HEK293 (cell line): Measurements from ENCODE around the gene ABHD3.

ENCODE experiments used
- CTCF ChIA-PET: fragments of 350-600 bp; formaldehyde crosslinking; extraction: SDS; loops from one replicate; lab custom pipeline; 2021; ENCODE audit warnings: antibody characterized with exemption; lab: Yijun Ruan, JAX
- POLR2A ChIA-PET: fragments of 300-600 bp; formaldehyde crosslinking; extraction: SDS; loops from one replicate; lab custom pipeline; 2020; ENCODE audit warnings: antibody characterized with exemption, inconsistent platforms; lab: Yijun Ruan, JAX
- H3K27ac ChIP-seq: fragments of 200-500 bp; sonication (Bioruptor generic); 2 replicates; pipeline ENCODE4 v1.5.1; 2014; ENCODE audit warnings: low read depth, low read length, control low read depth, inconsistent platforms; ENCODE audit errors: extremely low read depth
- H3K36me3 ChIP-seq, 2 experiments: fragments of 200-500 bp in 1 of 2; sonication (Bioruptor generic) in 1 of 2; 1 replicate in 1 of 2; 2 replicates in 1 of 2; pipeline ENCODE4 v1.5.1; 2014 to 2017; ENCODE audit warnings: inconsistent platforms in 2 of 2, low read length in 2 of 2; ENCODE audit not compliant: control insufficient read depth in 2 of 2, insufficient read depth in 1 of 2
- H3K4me1 ChIP-seq: fragments of 200-500 bp; sonication (Bioruptor generic); 2 replicates; pipeline ENCODE4 v1.5.1; 2014; ENCODE audit warnings: mild to moderate bottlenecking, low read length, inconsistent platforms; ENCODE audit not compliant: control insufficient read depth, insufficient read depth
- H3K4me3 ChIP-seq: 2 replicates; pipeline ENCODE4 v1.5.1; 2011; ENCODE audit warnings: low read depth, mild to moderate bottlenecking, control low read depth, low read length, moderate library complexity
- H3K9me3 ChIP-seq: fragments of 200-500 bp; sonication (Bioruptor generic); 2 replicates; pipeline ENCODE4 v1.5.1; 2014; ENCODE audit warnings: low read depth, low read length, inconsistent platforms; ENCODE audit not compliant: control insufficient read depth, insufficient read depth
- BCL11B ChIP-seq: fragments of 450-650 bp; formaldehyde crosslinking; IDR thresholded peaks from 2 replicates; pipeline ENCODE4 v1.5.1; 2016; ENCODE audit warnings: low read depth, missing biosample characterization, missing genetic modification characterization
- SETDB1 ChIP-seq: IDR thresholded peaks from one replicate; pipeline ENCODE4 v1.6.1; 2017; ENCODE audit warnings: mild to moderate bottlenecking, low read length, moderate library complexity, mixed read lengths; ENCODE audit not compliant: insufficient read length
- ZBTB17 ChIP-seq: fragments of 450-650 bp; formaldehyde crosslinking; IDR thresholded peaks from 2 replicates; pipeline ENCODE4 v1.5.1; 2016; ENCODE audit warnings: missing biosample characterization, missing genetic modification characterization
- ZNF132 ChIP-seq: fragments of 450-650 bp; formaldehyde crosslinking; IDR thresholded peaks from 2 replicates; pipeline ENCODE4 v1.5.1; 2017; ENCODE audit warnings: missing biosample characterization, missing genetic modification characterization, borderline replicate concordance
- ZNF23 ChIP-seq: fragments of 450-650 bp; formaldehyde crosslinking; IDR thresholded peaks from 2 replicates; pipeline ENCODE4 v1.5.1; 2016; ENCODE audit warnings: missing biosample characterization, missing genetic modification characterization, borderline replicate concordance
- ZNF324 ChIP-seq: fragments of 450-650 bp; formaldehyde crosslinking; IDR thresholded peaks from 2 replicates; pipeline ENCODE4 v1.5.1; 2016; ENCODE audit warnings: missing biosample characterization, missing genetic modification characterization
- ZNF354C ChIP-seq: fragments of 450-650 bp; formaldehyde crosslinking; IDR thresholded peaks from 2 replicates; pipeline ENCODE4 v1.5.1; 2016; ENCODE audit warnings: missing biosample characterization, missing genetic modification characterization, low read depth, borderline replicate concordance
- ZNF394 ChIP-seq: fragments of 450-650 bp; formaldehyde crosslinking; IDR thresholded peaks from 2 replicates; pipeline ENCODE4 v1.5.1; 2016; ENCODE audit warnings: missing biosample characterization, missing genetic modification characterization, mild to moderate bottlenecking, moderate library complexity, borderline replicate concordance
- ZNF416 ChIP-seq: fragments of 450-650 bp; formaldehyde crosslinking; IDR thresholded peaks from 2 replicates; pipeline ENCODE4 v1.5.1; 2016; ENCODE audit warnings: missing biosample characterization, missing genetic modification characterization
- ZNF501 ChIP-seq: fragments of 450-650 bp; formaldehyde crosslinking; IDR thresholded peaks from 2 replicates; pipeline ENCODE4 v1.5.1; 2016; ENCODE audit warnings: missing biosample characterization, missing genetic modification characterization
- ZNF624 ChIP-seq: fragments of 450-650 bp; formaldehyde crosslinking; IDR thresholded peaks from 2 replicates; pipeline ENCODE4 v1.5.1; 2017; ENCODE audit warnings: missing biosample characterization, missing genetic modification characterization
- ZNF670 ChIP-seq: fragments of 450-650 bp; formaldehyde crosslinking; IDR thresholded peaks from 2 replicates; pipeline ENCODE4 v1.5.1; 2016; ENCODE audit warnings: missing biosample characterization, missing genetic modification characterization, low read depth
- ZXDB ChIP-seq: fragments of 450-650 bp; formaldehyde crosslinking; IDR thresholded peaks from 2 replicates; pipeline ENCODE4 v1.5.1; 2016; ENCODE audit warnings: missing biosample characterization, missing genetic modification characterization
- TF ChIP-seq, protein P1 (sequence below): fragments of 450-650 bp; formaldehyde crosslinking; IDR thresholded peaks from 2 replicates; pipeline ENCODE4 v1.5.1; 2016; ENCODE audit warnings: missing biosample characterization, missing genetic modification characterization
- TF ChIP-seq, protein P2 (sequence below): fragments of 450-650 bp; formaldehyde crosslinking; IDR thresholded peaks from 2 replicates; pipeline ENCODE4 v1.5.0; 2017; ENCODE audit warnings: missing biosample characterization, missing genetic modification characterization, borderline replicate concordance
- TF ChIP-seq, protein P3 (sequence below): fragments of 450-650 bp; formaldehyde crosslinking; IDR thresholded peaks from 2 replicates; pipeline ENCODE4 v1.5.1; 2016; ENCODE audit warnings: missing biosample characterization, missing genetic modification characterization
- TF ChIP-seq, protein P4 (sequence below): fragments of 450-650 bp; formaldehyde crosslinking; IDR thresholded peaks from 2 replicates; pipeline ENCODE4 v1.5.1; 2016; ENCODE audit warnings: missing biosample characterization, missing genetic modification characterization
- TF ChIP-seq, protein P5 (sequence below): fragments of 450-650 bp; formaldehyde crosslinking; IDR thresholded peaks from 2 replicates; pipeline ENCODE4 v1.5.1; 2016; ENCODE audit warnings: missing biosample characterization, missing genetic modification characterization, borderline replicate concordance

ABHD3 gene

DNA sequence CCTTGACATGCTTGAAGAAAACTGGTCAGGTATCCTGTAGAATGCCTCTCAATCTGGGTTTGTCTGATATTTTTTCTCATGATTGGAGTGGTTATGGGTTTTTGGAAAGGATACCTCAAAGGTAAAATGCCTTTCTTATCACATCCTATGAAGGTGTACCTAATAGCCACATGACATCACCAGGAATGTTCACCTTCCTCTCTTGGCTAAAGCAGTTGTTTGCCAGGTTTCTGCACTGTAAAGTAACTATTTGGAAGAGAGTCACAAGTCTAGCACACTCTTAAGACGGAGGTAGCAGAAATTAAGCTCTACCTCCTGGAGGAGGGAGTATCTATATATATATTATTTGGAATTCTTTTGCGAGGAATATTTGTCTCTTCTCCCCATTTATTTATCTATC, 18.1 kb upstream of the ABHD3 start:
- no peaks in the 10 kb centered on the region for H3K36me3 ChIP-seq
- H3K9me3 ChIP-seq = no peaks in the 10 kb centered on the region
- no peak overlapping the region for H3K4me3 ChIP-seq
- H3K27ac ChIP-seq = no peak overlapping the region
- H3K4me1 ChIP-seq = no peaks in the 10 kb centered on the region
- ChIA-PET CTCF (no interaction called here), POLR2A (interaction anchor here (0.6 to 1.8 kb wide), 2 partner anchors 18 to 705 kb away, joined by 4 to 5 read pairs; partner anchors contain the start of gene MIB1)
- no peak for TF ChIP-seq ZNF132 (tag by site-specific recombination)
- no peak for TF ChIP-seq ZNF23 (tag by site-specific recombination)
- TF ChIP-seq ZXDB (tag by site-specific recombination) = no peak
- no peak for TF ChIP-seq ZNF624
- no peak for TF ChIP-seq SETDB1
- TF ChIP-seq, protein P1, sequence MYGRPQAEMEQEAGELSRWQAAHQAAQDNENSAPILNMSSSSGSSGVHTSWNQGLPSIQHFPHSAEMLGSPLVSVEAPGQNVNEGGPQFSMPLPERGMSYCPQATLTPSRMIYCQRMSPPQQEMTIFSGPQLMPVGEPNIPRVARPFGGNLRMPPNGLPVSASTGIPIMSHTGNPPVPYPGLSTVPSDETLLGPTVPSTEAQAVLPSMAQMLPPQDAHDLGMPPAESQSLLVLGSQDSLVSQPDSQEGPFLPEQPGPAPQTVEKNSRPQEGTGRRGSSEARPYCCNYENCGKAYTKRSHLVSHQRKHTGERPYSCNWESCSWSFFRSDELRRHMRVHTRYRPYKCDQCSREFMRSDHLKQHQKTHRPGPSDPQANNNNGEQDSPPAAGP = no peak
- TF ChIP-seq, protein P2, sequence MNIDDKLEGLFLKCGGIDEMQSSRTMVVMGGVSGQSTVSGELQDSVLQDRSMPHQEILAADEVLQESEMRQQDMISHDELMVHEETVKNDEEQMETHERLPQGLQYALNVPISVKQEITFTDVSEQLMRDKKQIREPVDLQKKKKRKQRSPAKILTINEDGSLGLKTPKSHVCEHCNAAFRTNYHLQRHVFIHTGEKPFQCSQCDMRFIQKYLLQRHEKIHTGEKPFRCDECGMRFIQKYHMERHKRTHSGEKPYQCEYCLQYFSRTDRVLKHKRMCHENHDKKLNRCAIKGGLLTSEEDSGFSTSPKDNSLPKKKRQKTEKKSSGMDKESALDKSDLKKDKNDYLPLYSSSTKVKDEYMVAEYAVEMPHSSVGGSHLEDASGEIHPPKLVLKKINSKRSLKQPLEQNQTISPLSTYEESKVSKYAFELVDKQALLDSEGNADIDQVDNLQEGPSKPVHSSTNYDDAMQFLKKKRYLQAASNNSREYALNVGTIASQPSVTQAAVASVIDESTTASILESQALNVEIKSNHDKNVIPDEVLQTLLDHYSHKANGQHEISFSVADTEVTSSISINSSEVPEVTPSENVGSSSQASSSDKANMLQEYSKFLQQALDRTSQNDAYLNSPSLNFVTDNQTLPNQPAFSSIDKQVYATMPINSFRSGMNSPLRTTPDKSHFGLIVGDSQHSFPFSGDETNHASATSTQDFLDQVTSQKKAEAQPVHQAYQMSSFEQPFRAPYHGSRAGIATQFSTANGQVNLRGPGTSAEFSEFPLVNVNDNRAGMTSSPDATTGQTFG (tag by site-specific recombination) = no peak
- TF ChIP-seq, protein P3, sequence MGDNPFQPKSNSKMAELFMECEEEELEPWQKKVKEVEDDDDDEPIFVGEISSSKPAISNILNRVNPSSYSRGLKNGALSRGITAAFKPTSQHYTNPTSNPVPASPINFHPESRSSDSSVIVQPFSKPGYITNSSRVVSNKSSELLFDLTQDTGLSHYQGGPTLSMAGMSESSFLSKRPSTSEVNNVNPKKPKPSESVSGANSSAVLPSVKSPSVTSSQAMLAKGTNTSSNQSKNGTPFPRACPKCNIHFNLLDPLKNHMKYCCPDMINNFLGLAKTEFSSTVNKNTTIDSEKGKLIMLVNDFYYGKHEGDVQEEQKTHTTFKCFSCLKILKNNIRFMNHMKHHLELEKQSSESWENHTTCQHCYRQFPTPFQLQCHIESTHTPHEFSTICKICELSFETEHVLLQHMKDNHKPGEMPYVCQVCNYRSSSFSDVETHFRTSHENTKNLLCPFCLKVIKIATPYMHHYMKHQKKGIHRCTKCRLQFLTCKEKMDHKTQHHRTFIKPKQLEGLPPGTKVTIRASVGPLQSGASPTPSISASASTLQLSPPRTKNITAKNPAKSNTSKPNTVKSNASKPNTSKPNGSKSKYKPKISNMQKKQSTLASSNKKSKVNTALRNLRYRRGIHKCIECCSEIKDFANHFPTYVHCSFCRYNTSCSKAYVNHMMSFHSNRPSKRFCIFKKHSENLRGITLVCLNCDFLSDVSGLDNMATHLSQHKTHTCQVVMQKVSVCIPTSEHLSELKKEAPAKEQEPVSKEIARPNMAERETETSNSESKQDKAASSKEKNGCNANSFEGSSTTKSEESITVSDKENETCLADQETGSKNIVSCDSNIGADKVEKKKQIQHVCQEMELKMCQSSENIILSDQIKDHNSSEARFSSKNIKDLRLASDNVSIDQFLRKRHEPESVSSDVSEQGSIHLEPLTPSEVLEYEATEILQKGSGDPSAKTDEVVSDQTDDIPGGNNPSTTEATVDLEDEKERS (tag by site-specific recombination) = no peak
- no peak for TF ChIP-seq ZNF354C (tag by site-specific recombination)
- TF ChIP-seq, protein P4, sequence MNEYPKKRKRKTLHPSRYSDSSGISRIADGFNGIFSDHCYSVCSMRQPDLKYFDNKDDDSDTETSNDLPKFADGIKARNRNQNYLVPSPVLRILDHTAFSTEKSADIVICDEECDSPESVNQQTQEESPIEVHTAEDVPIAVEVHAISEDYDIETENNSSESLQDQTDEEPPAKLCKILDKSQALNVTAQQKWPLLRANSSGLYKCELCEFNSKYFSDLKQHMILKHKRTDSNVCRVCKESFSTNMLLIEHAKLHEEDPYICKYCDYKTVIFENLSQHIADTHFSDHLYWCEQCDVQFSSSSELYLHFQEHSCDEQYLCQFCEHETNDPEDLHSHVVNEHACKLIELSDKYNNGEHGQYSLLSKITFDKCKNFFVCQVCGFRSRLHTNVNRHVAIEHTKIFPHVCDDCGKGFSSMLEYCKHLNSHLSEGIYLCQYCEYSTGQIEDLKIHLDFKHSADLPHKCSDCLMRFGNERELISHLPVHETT = no peak
- TF ChIP-seq, protein P5, sequence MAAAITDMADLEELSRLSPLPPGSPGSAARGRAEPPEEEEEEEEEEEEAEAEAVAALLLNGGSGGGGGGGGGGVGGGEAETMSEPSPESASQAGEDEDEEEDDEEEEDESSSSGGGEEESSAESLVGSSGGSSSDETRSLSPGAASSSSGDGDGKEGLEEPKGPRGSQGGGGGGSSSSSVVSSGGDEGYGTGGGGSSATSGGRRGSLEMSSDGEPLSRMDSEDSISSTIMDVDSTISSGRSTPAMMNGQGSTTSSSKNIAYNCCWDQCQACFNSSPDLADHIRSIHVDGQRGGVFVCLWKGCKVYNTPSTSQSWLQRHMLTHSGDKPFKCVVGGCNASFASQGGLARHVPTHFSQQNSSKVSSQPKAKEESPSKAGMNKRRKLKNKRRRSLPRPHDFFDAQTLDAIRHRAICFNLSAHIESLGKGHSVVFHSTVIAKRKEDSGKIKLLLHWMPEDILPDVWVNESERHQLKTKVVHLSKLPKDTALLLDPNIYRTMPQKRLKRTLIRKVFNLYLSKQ = no peak
- no peak for TF ChIP-seq ZNF324 (tag by site-specific recombination)
- TF ChIP-seq ZNF394 (tag by site-specific recombination) = no peak
- TF ChIP-seq BCL11B = no peak
- TF ChIP-seq ZNF416 = no peak
- TF ChIP-seq ZNF501 (tag by site-specific recombination) = no peak
- TF ChIP-seq ZNF670 (tag by site-specific recombination) = no peak
- no peak for TF ChIP-seq ZBTB17 (tag by site-specific recombination)
